Common myeloid progenitor, CD34-positive (primary cell): Measurements from ENCODE around the gene TRMT10B.
"Not testable (repeated sequence)": the region's sequence is repeated elsewhere in the genome, so short reads cannot be mapped to it uniquely, and the experiment has no call there.

Experiments used
- CTCF ChIA-PET: fragments of 350-600 bp; sonication (Branson Sonifier 250); formaldehyde crosslinking; loops from one replicate; lab custom pipeline; 2021; ENCODE audit warnings: antibody characterized with exemption; lab: Charles Lee
- POLR2A ChIA-PET: fragments of 350-600 bp; sonication (Branson Sonifier 250); formaldehyde crosslinking; loops from one replicate; lab custom pipeline; 2021; ENCODE audit warnings: antibody characterized with exemption; lab: Charles Lee
- DNase-seq, 3 donors: peaks; one replicate each; pipeline versions ENCODE4 v3.0.0 to v3.0.0-alpha.2; 2013
- H3K27ac ChIP-seq, 2 experiments: 1 replicate in 1 of 2; 2 replicates in 1 of 2; pipeline ENCODE4 v1.7.0; 2013; ENCODE audit warnings: inconsistent platforms in 2 of 2, low read length in 2 of 2, mild to moderate bottlenecking in 2 of 2, low read depth in 1 of 2, moderate library complexity in 1 of 2; ENCODE audit not compliant: severe bottlenecking in 2 of 2, insufficient read depth in 1 of 2, poor library complexity in 1 of 2
- H3K27me3 ChIP-seq, 5 experiments: replicated peaks in 2 of 5; 1 replicate in 3 of 5; 2 replicates in 2 of 5; pipeline versions ENCODE4 v1.6.1 to v1.7.0; 2013; ENCODE audit warnings: low read length in 4 of 5, mild to moderate bottlenecking in 2 of 5, moderate library complexity in 2 of 5, inconsistent platforms in 1 of 5; ENCODE audit not compliant: insufficient read depth in 5 of 5, control insufficient read depth in 4 of 5
- H3K36me3 ChIP-seq, 4 experiments: 1 replicate in 2 of 4; 2 replicates in 2 of 4; pipeline versions ENCODE4 v1.6.1 to v1.7.0; 2013; ENCODE audit warnings: low read length in 3 of 4, control low read depth in 1 of 4, mild to moderate bottlenecking in 1 of 4; ENCODE audit not compliant: control insufficient read depth in 4 of 4, insufficient read depth in 4 of 4
- H3K4me1 ChIP-seq, 4 experiments: 1 replicate in 3 of 4; 2 replicates in 1 of 4; pipeline versions ENCODE4 v1.6.1 to v1.7.1; 2013; ENCODE audit warnings: low read length in 3 of 4, mild to moderate bottlenecking in 3 of 4, control low read depth in 1 of 4, inconsistent platforms in 1 of 4, moderate library complexity in 1 of 4; ENCODE audit not compliant: control insufficient read depth in 4 of 4, insufficient read depth in 4 of 4; ENCODE audit errors: control extremely low read depth in 1 of 4
- H3K4me3 ChIP-seq, 7 experiments: 1 replicate in 4 of 7; 2 replicates in 3 of 7; pipeline versions ENCODE4 v1.5.1 to v1.7.0; 2013; ENCODE audit warnings: mild to moderate bottlenecking in 7 of 7, low read length in 6 of 7, moderate library complexity in 6 of 7, inconsistent platforms in 2 of 7, low read depth in 2 of 7, control low read depth in 1 of 7; ENCODE audit not compliant: insufficient read depth in 4 of 7, control insufficient read depth in 1 of 7; ENCODE audit errors: extremely low read depth in 1 of 7
- H3K9me3 ChIP-seq, 5 experiments: 1 replicate in 4 of 5; 2 replicates in 1 of 5; pipeline versions ENCODE4 v1.6.1 to v1.7.1; 2013; ENCODE audit warnings: low read length in 4 of 5, mild to moderate bottlenecking in 2 of 5, inconsistent platforms in 1 of 5, low read depth in 1 of 5, moderate library complexity in 1 of 5; ENCODE audit not compliant: control insufficient read depth in 4 of 5, insufficient read depth in 2 of 5; ENCODE audit errors: control extremely low read depth in 1 of 5
- WGBS: methylation state at CpG from one replicate; pipeline ENCODE4 v1.1.5; 2013; ENCODE audit not compliant: insufficient coverage; 5-methylcytosine and 5-hydroxymethylcytosine counted together

Gene TRMT10B

DNA sequence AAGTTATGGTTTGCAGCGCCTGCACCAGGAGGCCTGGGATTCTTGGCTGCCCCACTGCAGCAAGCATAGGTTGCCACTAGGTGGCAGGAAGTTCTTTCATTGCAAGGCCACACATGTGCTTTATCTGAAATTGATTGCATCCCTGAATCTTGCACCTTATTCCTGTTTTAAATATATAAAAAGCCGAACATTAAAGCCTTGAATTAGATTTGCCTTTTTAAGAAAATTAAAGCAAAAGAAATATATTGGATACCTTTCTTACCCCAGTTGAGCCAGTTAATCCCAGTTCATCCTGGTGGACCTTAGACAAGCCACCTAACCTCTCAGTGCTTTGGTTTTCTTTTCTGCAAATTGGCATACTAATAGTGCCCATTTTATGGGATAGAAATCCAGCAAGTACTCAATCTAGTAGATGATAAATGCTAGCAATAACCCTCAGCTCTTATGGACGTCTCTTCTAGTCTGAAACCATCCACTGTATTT is 6.3 kb upstream of the TRMT10B start:
- ChIA-PET POLR2A (no interaction called here), CTCF (interaction anchor here (0.9 to 2.7 kb wide), 4 partner anchors 15 to 169 kb away, joined by 3 to 6 read pairs (median 4); no protein-coding TSS in a partner anchor)
- Histone ChIP-seq H3K36me3 (no peaks in the 10 kb centered on the region), H3K4me1 (no peaks in the 10 kb centered on the region), H3K27me3 (no peaks in the 10 kb centered on the region), H3K27ac (no peak overlapping the region), H3K9me3 (no peaks in the 10 kb centered on the region), H3K4me3 (no peak overlapping the region)
- peak; percentile 58 to 75 (median 70) for DNase-seq
- WGBS, result 61% methylated on average over 2 of the region's 3 CpGs

GRCh38 chr9:37749129-37749528 is 4.5 kb upstream of the TRMT10B start:
- POLR2A ChIA-PET, result no interaction called here
- 78% methylated on average over 5 of the region's 5 CpGs for WGBS
- Histone ChIP-seq H3K36me3 (no peaks in the 10 kb centered on the region), H3K9me3 (no peaks in the 10 kb centered on the region), H3K4me3 (no peak overlapping the region), H3K27me3 (no peaks in the 10 kb centered on the region), H3K4me1 (peaks cover 2 to 9% (median 6%) of the 10 kb centered on the region in 4 experiments), H3K27ac (no peak overlapping the region)
- CTCF ChIA-PET, result interaction anchor here (1.0 to 2.7 kb wide), 3 partner anchors 15 to 171 kb away, joined by 5 to 6 read pairs (median 6); no protein-coding TSS in a partner anchor
- DNase-seq, result no peak

- CTCF ChIA-PET, result no interaction called here
These were observed 2.4 kb upstream of the TRMT10B start for GRCh38 chr9:37751186-37751585.

GRCh38 chr9:37751704-37752103 is 1.9 kb upstream of the TRMT10B start:
- CTCF ChIA-PET, DNase-seq, H3K27ac ChIP-seq, H3K27me3 ChIP-seq, H3K9me3 ChIP-seq, H3K4me3 ChIP-seq, POLR2A ChIA-PET, H3K36me3 ChIP-seq: not testable (repeated sequence)
- peaks cover 7 to 15% (median 11%) of the 10 kb centered on the region in 4 experiments for H3K4me1 ChIP-seq
- WGBS, result 89% methylated on average over 7 of the region's 30 CpGs

More at GRCh38 chr9:37751186-37751585, 2.4 kb upstream of the TRMT10B start:
- no peaks in the 10 kb centered on the region for H3K27me3 ChIP-seq
- H3K36me3 ChIP-seq, result no peaks in the 10 kb centered on the region
- no peak for DNase-seq
- H3K4me1 ChIP-seq, result peaks cover 7 to 15% (median 11%) of the 10 kb centered on the region in 4 experiments
- WGBS, result 94% methylated on average over 4 of the region's 6 CpGs
- H3K27ac ChIP-seq, result no peak overlapping the region
- POLR2A ChIA-PET, result no interaction called here
- H3K4me3 ChIP-seq, result no peak overlapping the region
- no peaks in the 10 kb centered on the region for H3K9me3 ChIP-seq

DNA sequence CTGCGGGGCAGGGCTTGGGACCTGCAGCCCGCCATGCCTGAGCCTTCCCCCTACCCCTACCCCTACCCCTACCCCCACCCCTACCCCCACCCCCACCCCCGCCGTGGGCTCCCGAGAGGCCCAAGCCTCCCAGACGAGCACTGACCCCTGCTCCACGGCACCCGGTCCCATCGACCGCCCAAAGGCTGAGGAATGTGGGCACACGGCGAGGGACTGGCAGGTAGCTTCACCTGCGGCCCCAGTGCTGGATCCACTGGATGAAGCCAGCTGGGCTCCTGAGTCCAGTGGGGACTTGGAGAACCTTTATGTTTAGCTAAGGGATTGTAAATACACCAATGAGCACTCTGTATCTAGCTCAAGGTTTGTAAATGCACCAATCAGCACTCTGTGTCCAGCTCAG is 1.5 kb upstream of the TRMT10B start:
- H3K27me3 ChIP-seq, CTCF ChIA-PET, H3K9me3 ChIP-seq, H3K36me3 ChIP-seq, DNase-seq, H3K27ac ChIP-seq, H3K4me3 ChIP-seq: not testable (repeated sequence)
- POLR2A ChIA-PET, result interaction anchor here (0.6 kb wide), 1 partner anchor 58 kb away, joined by 3 read pairs; no protein-coding TSS in a partner anchor
- peaks cover 7 to 15% (median 11%) of the 10 kb centered on the region in 4 experiments for H3K4me1 ChIP-seq
- WGBS, result no CpG with 5 or more reads among the region's 13 CpGs

- H3K4me3 ChIP-seq, result peak overlapping the region in 6 of 7 experiments; percentile 52 to 95 (median 86)
- H3K36me3 ChIP-seq, result no peaks in the 10 kb centered on the region
- H3K4me1 ChIP-seq, result peaks cover 7 to 15% (median 11%) of the 10 kb centered on the region in 4 experiments
- 92% methylated on average over 26 of the region's 29 CpGs for WGBS
- ChIA-PET POLR2A (interaction anchor here (0.6 kb wide), 1 partner anchor 57 kb away, joined by 3 read pairs; no protein-coding TSS in a partner anchor), CTCF (no interaction called here)
- no peaks in the 10 kb centered on the region for H3K9me3 ChIP-seq
- H3K27ac ChIP-seq, result peak overlapping the region in 1 of 2 experiments; percentile 92
- no peak for DNase-seq
- no peaks in the 10 kb centered on the region for H3K27me3 ChIP-seq
These were observed 740 bp upstream of the TRMT10B start for GRCh38 chr9:37752642-37753488.

DNA sequence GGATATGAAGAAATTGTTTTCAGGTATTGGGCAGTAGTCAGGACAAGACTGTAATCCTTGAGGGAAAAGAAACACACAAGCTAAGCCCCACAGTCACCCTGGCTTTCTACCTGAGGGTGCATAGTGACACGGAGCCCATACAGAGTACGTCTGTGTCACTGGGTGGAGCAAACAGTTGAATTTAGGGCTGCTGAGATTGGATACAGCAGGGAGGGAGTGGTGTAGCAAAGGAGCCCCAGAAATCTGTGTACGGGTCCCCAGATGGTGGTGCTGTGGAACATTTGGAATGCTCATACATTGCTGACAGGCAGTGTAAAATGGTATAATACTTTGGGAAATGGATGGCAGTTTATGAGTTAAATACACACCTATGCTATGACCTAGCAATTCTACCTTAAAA is 5.1 kb downstream of the TRMT10B start:
- no peaks in the 10 kb centered on the region for H3K9me3 ChIP-seq
- H3K27ac ChIP-seq, result no peak overlapping the region
- POLR2A ChIA-PET, result no interaction called here
- DNase-seq, result no peak
- CTCF ChIA-PET, result interaction anchor here (1.1 kb wide), 1 partner anchor 13 kb away, joined by 3 read pairs; no protein-coding TSS in a partner anchor
- 100% methylated on average over 3 of the region's 3 CpGs for WGBS
- no peak overlapping the region for H3K4me3 ChIP-seq
- H3K4me1 ChIP-seq, result peaks cover 5 to 11% (median 8%) of the 10 kb centered on the region in 4 experiments
- H3K27me3 ChIP-seq, result no peaks in the 10 kb centered on the region
- H3K36me3 ChIP-seq, result peaks cover 2 to 10% (median 4%) of the 10 kb centered on the region in 4 experiments
